ENCODE results near the gene MARK1. TPM values are rescaled to one million over a fixed set of nuclear protein-coding genes. Genes with fewer than 3 reads are reported as not detected.
A peak's percentile ranks its signal among the peaks of the same experiment; 100 is the strongest.

The MARK1 gene
- total and polyA plus RNA-seq, 2 experiments from 2014 or later = 11.1 to 13.6 TPM

GRCh38 chr1:220527279-220527907, 543 bp upstream of the MARK1 start:
- H3F3A ChIP-seq (replicated peaks; ENCODE audit: low read depth) = no peaks in the 10 kb centered on the region
- H3K27ac ChIP-seq (ENCODE audit: low read depth) = peak overlapping the region; percentile 53; the same call in 1 of the 2 replicates
- Mint-ChIP-seq H3K27me3 (ENCODE audit: insufficient read depth, low read depth, poor library complexity) (peaks cover 5% of the 10 kb centered on the region), H3K4me3 (peak overlapping the region; percentile 94), H3K9me3 (no peaks in the 10 kb centered on the region; the same call in 2 of the 3 replicates), H3K4me1 (peaks cover 33% of the 10 kb centered on the region), H3K36me3 (ENCODE audit: low read depth) (peaks cover 4% of the 10 kb centered on the region; the same call in 1 of the 3 replicates), H3K27ac (peak overlapping the region; percentile 91)
- peak overlapping the region; percentile 91 for H2AFZ ChIP-seq
- H3K4me3 ChIP-seq = peak overlapping the region; percentile 84
- H3K9me2 ChIP-seq (ENCODE audit: insufficient read depth) = no peaks in the 10 kb centered on the region
- DNase-seq (ENCODE audit: low spot score) = peak; percentile 46
- no peaks in the 10 kb centered on the region for H3K36me3 ChIP-seq (ENCODE audit: insufficient read depth)
- peaks cover 37% of the 10 kb centered on the region for H3K79me2 ChIP-seq (replicated peaks; ENCODE audit: insufficient read depth)
- peak; percentile 17 for ATAC-seq
- no peak for TF ChIP-seq NANOG (IDR thresholded peaks at IDR 0.05; ENCODE audit: borderline replicate concordance)
- no peak for TF ChIP-seq CREB1 (CRISPR knock-in tag; IDR thresholded peaks at IDR 0.05; ENCODE audit: low read depth)
- no peak for TF ChIP-seq REST (IDR thresholded peaks at IDR 0.05; ENCODE audit: unreplicated experiment)
- no peak for TF ChIP-seq EZH2 (IDR thresholded peaks at IDR 0.05; ENCODE audit: low read depth, unreplicated experiment)
- no peak for TF ChIP-seq EZH2phosphoT487 (IDR thresholded peaks at IDR 0.05; ENCODE audit: unreplicated experiment)
- no peak for TF ChIP-seq ZNF331 (CRISPR knock-in tag; IDR thresholded peaks at IDR 0.05; ENCODE audit: low read depth)
- no peak for TF ChIP-seq ETS1 (IDR thresholded peaks at IDR 0.05)
- TF ChIP-seq CTCF (conservative IDR thresholded peaks at IDR 0.05; ENCODE audit: low read depth in 2 of 2) = no peak
- TF ChIP-seq POLR2AphosphoS5 (IDR thresholded peaks at IDR 0.05; ENCODE audit: low read depth) = no peak
- TF ChIP-seq JUNB (IDR thresholded peaks at IDR 0.05; ENCODE audit: unreplicated experiment) = no peak
- TF ChIP-seq ZNF114 (CRISPR knock-in tag; IDR thresholded peaks at IDR 0.05) = no peak
- no peak for TF ChIP-seq ZNF462 (CRISPR knock-in tag; IDR thresholded peaks at IDR 0.05)
- no peak for TF ChIP-seq STAT1 (IDR thresholded peaks at IDR 0.05; ENCODE audit: unreplicated experiment)
- H3K4me2 ChIP-seq = peak overlapping the region; percentile 88
- H3K27me3 ChIP-seq (ENCODE audit: insufficient read depth) = peaks cover 5% of the 10 kb centered on the region; the same call in 1 of the 2 replicates
- 0 out of 2 replicates have a peak, but pooled peaks cover 7% of the 10 kb centered on the region for H4K20me1 ChIP-seq (replicated peaks; ENCODE audit: insufficient read depth)
- H3K4me1 ChIP-seq (ENCODE audit: insufficient read depth) = peaks cover 17% of the 10 kb centered on the region
